Lung (tissue), 12 donors: ENCODE results near the gene SCNN1B. TPM values are rescaled to one million over a fixed set of nuclear protein-coding genes. Genes with fewer than 3 reads are reported as not detected.

ENCODE experiments used
- ATAC-seq: fragments of 200-7000 bp; cut with Tn5 transposase; one replicate; pipeline ENCODE4 v1.9.1; 2020; ENCODE audit warnings: moderate number of reproducible peaks; ENCODE audit not compliant: insufficient read depth, low FRiP score
- DNase-seq, 3 donors: peaks; one replicate each; pipeline ENCODE4 v3.0.0-alpha.2; 2013 to 2017
- H3K27ac ChIP-seq, 2 donors: one replicate each; pipeline ENCODE4 v1.5.1; 2013; ENCODE audit warnings: mild to moderate bottlenecking in 2 of 2, moderate library complexity in 2 of 2, control low read depth in 1 of 2, inconsistent platforms in 1 of 2, low read depth in 1 of 2, low read length in 1 of 2
- H3K27me3 ChIP-seq, 3 donors: one replicate each; pipeline ENCODE4 v1.5.1; 2013; ENCODE audit warnings: low read length in 2 of 3; ENCODE audit not compliant: control insufficient read depth in 3 of 3, insufficient read depth in 3 of 3
- H3K36me3 ChIP-seq, 4 donors: one replicate each; pipeline ENCODE4 v1.5.1; 2013; ENCODE audit warnings: low read length in 4 of 4, mild to moderate bottlenecking in 1 of 4, moderate library complexity in 1 of 4; ENCODE audit not compliant: control insufficient read depth in 4 of 4, insufficient read depth in 4 of 4
- H3K4me1 ChIP-seq, 5 donors: one replicate each; pipeline ENCODE4 v1.5.1; 2013; ENCODE audit warnings: low read length in 5 of 5, mild to moderate bottlenecking in 2 of 5, moderate library complexity in 1 of 5; ENCODE audit not compliant: control insufficient read depth in 5 of 5, insufficient read depth in 5 of 5
- H3K4me3 ChIP-seq: one replicate; pipeline ENCODE4 v1.5.1; 2013; ENCODE audit warnings: mild to moderate bottlenecking, control low read depth, moderate library complexity
- H3K9ac ChIP-seq, 2 donors: one replicate each; pipeline ENCODE4 v1.5.1; 2013; ENCODE audit warnings: low read length in 2 of 2, control low read depth in 1 of 2; ENCODE audit not compliant: insufficient read depth in 1 of 2
- H3K9me3 ChIP-seq, 4 donors: one replicate each; pipeline ENCODE4 v1.5.1; 2013; ENCODE audit warnings: low read length in 3 of 4, mild to moderate bottlenecking in 1 of 4, moderate library complexity in 1 of 4; ENCODE audit not compliant: control insufficient read depth in 4 of 4, insufficient read depth in 3 of 4
- WGBS, 2 donors: extraction: QIAGEN DNeasy Blood & Tissue Kit; methylation state at CpG; one replicate each; pipeline ENCODE4 v1.1.7; 2013; 5-methylcytosine and 5-hydroxymethylcytosine counted together
- polyA plus RNA-seq, 2 donors: library from polyadenylated mRNA; stranded (reverse); fragments of 200-250 nt; gene quantifications; one replicate each; pipeline ENCODE4 v1.2.1, GENCODE V29; 2013
- total RNA-seq, 2 donors: library from RNA; depleted of rRNA in 1 of 2; stranded (reverse); fragments of >200 nt in 1 of 2; gene quantifications; one replicate each; pipeline ENCODE4 v1.2.1, GENCODE V29; 2014 to 2021
- TF ChIP-seq, protein P1 (sequence below): IDR thresholded peaks from 2 replicates; pipeline ENCODE4 v1.5.1; 2012; ENCODE audit warnings: mild to moderate bottlenecking; ENCODE audit errors: control extremely low read depth, extremely low read depth
- donor health status: control.
- donor health status: control.
- donor health status: Bipolar disorder and iron deficiency.
- donor health status: healthy.
- donor health status: DM: yes; HTN: yes; CAD: no.

Gene SCNN1B
- total and polyA plus RNA-seq, 4 donors = 16.4 to 58.7 (median 41.3) TPM

DNA sequence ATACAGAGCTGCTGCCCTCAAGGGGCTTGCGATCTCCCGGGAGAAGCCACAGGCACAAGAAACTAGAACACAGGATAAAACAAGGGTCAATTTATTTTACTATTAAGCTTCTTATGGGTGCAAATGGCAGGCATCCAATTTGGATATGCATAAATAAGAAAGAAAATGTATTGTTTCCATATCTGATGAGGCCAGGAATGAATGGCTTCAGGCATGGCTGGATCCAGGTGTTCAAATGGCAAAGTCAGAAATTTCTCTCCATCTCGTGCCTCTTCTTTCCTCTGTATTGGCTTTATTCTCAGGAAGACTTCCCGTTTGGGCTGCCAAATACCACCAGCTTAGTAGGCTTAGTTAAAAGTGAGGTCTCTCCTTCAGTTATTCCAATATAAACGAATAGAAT, 43.1 kb downstream of the SCNN1B start:
- Histone ChIP-seq H3K36me3 (no peaks in the 10 kb centered on the region), H3K27me3 (no peaks in the 10 kb centered on the region), H3K4me1 (peaks cover 0 to 5% (median 0%) of the 10 kb centered on the region in 5 donors), H3K9ac (no peak overlapping the region), H3K27ac (no peak overlapping the region), H3K4me3 (no peak overlapping the region), H3K9me3 (peaks cover 0 to 3% (median 0%) of the 10 kb centered on the region in 4 donors)
- DNase-seq (no peak), ATAC-seq (no peak)
- TF ChIP-seq, protein P1, sequence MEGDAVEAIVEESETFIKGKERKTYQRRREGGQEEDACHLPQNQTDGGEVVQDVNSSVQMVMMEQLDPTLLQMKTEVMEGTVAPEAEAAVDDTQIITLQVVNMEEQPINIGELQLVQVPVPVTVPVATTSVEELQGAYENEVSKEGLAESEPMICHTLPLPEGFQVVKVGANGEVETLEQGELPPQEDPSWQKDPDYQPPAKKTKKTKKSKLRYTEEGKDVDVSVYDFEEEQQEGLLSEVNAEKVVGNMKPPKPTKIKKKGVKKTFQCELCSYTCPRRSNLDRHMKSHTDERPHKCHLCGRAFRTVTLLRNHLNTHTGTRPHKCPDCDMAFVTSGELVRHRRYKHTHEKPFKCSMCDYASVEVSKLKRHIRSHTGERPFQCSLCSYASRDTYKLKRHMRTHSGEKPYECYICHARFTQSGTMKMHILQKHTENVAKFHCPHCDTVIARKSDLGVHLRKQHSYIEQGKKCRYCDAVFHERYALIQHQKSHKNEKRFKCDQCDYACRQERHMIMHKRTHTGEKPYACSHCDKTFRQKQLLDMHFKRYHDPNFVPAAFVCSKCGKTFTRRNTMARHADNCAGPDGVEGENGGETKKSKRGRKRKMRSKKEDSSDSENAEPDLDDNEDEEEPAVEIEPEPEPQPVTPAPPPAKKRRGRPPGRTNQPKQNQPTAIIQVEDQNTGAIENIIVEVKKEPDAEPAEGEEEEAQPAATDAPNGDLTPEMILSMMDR = no peak
- 91 to 92% methylated on average over 5 of the region's 5 CpGs for WGBS, 2 donors

GRCh38 chr16:23348579-23349469, 46.7 kb downstream of the SCNN1B start:
- no peak overlapping the region for H3K27ac ChIP-seq
- no peak for DNase-seq
- 60 to 66% methylated on average over 18 of the region's 18 CpGs for WGBS, 2 donors

DNA sequence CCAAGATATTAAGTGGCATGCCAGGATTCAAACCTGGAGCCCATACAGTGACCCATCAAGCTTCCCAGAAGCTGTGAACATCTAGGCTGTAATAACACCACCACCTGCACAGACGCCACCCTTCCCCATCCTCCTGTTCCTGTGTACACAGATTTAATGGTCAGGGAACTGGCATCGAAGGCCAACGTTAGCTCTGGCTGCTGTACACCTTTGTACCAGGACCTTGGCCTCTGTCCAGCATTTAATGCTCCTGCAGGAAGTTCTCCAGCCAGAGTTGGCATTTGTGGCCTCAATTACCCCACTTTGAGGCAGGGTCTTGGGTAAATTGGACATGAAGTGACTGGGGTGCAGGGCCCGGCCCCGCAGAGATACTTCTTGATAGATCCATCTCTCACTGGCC, 49.3 kb downstream of the SCNN1B start:
- no peak for DNase-seq
- Histone ChIP-seq H3K9me3 (peaks cover 0 to 3% (median 0%) of the 10 kb centered on the region in 4 donors), H3K27ac (no peak overlapping the region), H3K36me3 (no peaks in the 10 kb centered on the region), H3K27me3 (no peaks in the 10 kb centered on the region), H3K4me1 (no peaks in the 10 kb centered on the region), H3K4me3 (no peak overlapping the region), H3K9ac (no peak overlapping the region)
- ATAC-seq = no peak
- TF ChIP-seq, protein P1 = no peak
- 84 to 87% methylated on average over 5 of the region's 5 CpGs for WGBS, 2 donors

More at GRCh38 chr16:23348579-23349469, 46.7 kb downstream of the SCNN1B start:
- no peaks in the 10 kb centered on the region for H3K36me3 ChIP-seq
- peaks cover 0 to 2% (median 0%) of the 10 kb centered on the region in 5 donors for H3K4me1 ChIP-seq
- ATAC-seq = no peak
- H3K27me3 ChIP-seq = no peaks in the 10 kb centered on the region
- peaks cover 0 to 3% (median 0%) of the 10 kb centered on the region in 4 donors for H3K9me3 ChIP-seq
- H3K9ac ChIP-seq = no peak overlapping the region
- TF ChIP-seq, protein P1 = no peak
- no peak overlapping the region for H3K4me3 ChIP-seq
